ENCODE results near the gene RGS9.
A peak's percentile ranks its signal among the peaks of the same experiment; 100 is the strongest.
"Not testable (repeated sequence)": the region's sequence is repeated elsewhere in the genome, so short reads cannot be mapped to it uniquely, and the experiment has no call there.

Gene RGS9

GRCh38 chr17:65109543-65109942 is 27.6 kb upstream of the RGS9 start:
- intact Hi-C loops (cut with DNase I): no loop called here
- DNase-seq: no peak

- intact Hi-C loops (cut with DNase I): no loop called here
- DNase-seq: no peak
These were observed 27.0 kb upstream of the RGS9 start for GRCh38 chr17:65109990-65110680.

GRCh38 chr17:65115839-65116238 is 21.3 kb upstream of the RGS9 start:
- DNase-seq: peak in 1 of 10 donors; percentile 20
- intact Hi-C loops (cut with DNase I): no loop called here

- intact Hi-C loops (cut with DNase I): not testable (repeated sequence)
These were observed 20.7 kb upstream of the RGS9 start for GRCh38 chr17:65116515-65116914.

GRCh38 chr17:65117384-65118035 is 19.7 kb upstream of the RGS9 start:
- intact Hi-C loops (cut with DNase I): no loop called here

More at GRCh38 chr17:65116515-65116914, 20.7 kb upstream of the RGS9 start:
- DNase-seq: not testable (repeated sequence)

GRCh38 chr17:65121368-65121767 is 15.8 kb upstream of the RGS9 start:
- intact Hi-C loops (cut with DNase I): no loop called here
- no peak for DNase-seq

More at GRCh38 chr17:65117384-65118035, 19.7 kb upstream of the RGS9 start:
- peak in 1 of 10 donors; percentile 12 for DNase-seq

- intact Hi-C loops (cut with DNase I): no loop called here
- DNase-seq: peak in 1 of 10 donors; percentile 0
These were observed 15.0 kb upstream of the RGS9 start for GRCh38 chr17:65121916-65122806.

- intact Hi-C loops (cut with DNase I): no loop called here
These were observed 14.1 kb upstream of the RGS9 start for GRCh38 chr17:65122836-65123756.

GRCh38 chr17:65123757-65124675 is 13.2 kb upstream of the RGS9 start:
- intact Hi-C loops (cut with DNase I): no loop called here
- peak in 1 of 10 donors; percentile 80 for DNase-seq

More at GRCh38 chr17:65122836-65123756, 14.1 kb upstream of the RGS9 start:
- peak; percentile 68 to 96 (median 78) for DNase-seq

GRCh38 chr17:65130832-65131231 is 6.3 kb upstream of the RGS9 start:
- peak in 1 of 10 donors; percentile 44 for DNase-seq
- intact Hi-C loops (cut with DNase I): loop anchor here (10.0 kb wide), 1 partner anchor 156 kb away; no protein-coding TSS in a partner anchor

- intact Hi-C loops (cut with DNase I): loop anchor here (10.0 kb wide), 1 partner anchor 156 kb away; no protein-coding TSS in a partner anchor
These were observed 5.9 kb upstream of the RGS9 start for GRCh38 chr17:65131240-65131639.

GRCh38 chr17:65131946-65132345 is 5.2 kb upstream of the RGS9 start:
- intact Hi-C loops (cut with DNase I): loop anchor here (10.0 kb wide), 1 partner anchor 157 kb away; no protein-coding TSS in a partner anchor

More at GRCh38 chr17:65131240-65131639, 5.9 kb upstream of the RGS9 start:
- peak in 1 of 10 donors; percentile 7 for DNase-seq

GRCh38 chr17:65134035-65134434 is 3.1 kb upstream of the RGS9 start:
- intact Hi-C loops (cut with DNase I): loop anchor here (10.0 kb wide), 1 partner anchor 159 kb away; no protein-coding TSS in a partner anchor
- no peak for DNase-seq

More at GRCh38 chr17:65131946-65132345, 5.2 kb upstream of the RGS9 start:
- DNase-seq: peak in 1 of 10 donors; percentile 13

- intact Hi-C loops (cut with DNase I): loop anchor here (5.0 to 10.0 kb wide), 2 partner anchors 37 to 164 kb away; no protein-coding TSS in a partner anchor
- DNase-seq: peak in 1 of 10 donors; percentile 76
These were observed 2.1 kb downstream of the RGS9 start for GRCh38 chr17:65139101-65139764.

- DNase-seq: no peak
- intact Hi-C loops (cut with DNase I): no loop called here
These were observed 5.1 kb downstream of the RGS9 start for GRCh38 chr17:65142247-65142646.

- DNase-seq: no peak
- intact Hi-C loops (cut with DNase I): no loop called here
These were observed 6.9 kb downstream of the RGS9 start for GRCh38 chr17:65143889-65144604.

GRCh38 chr17:65145743-65146142 is 8.6 kb downstream of the RGS9 start:
- no peak for DNase-seq
- intact Hi-C loops (cut with DNase I): no loop called here
